Lung (tissue), 12 donors: Measurements from ENCODE around the gene ZDHHC7. TPM values are rescaled to one million over a fixed set of nuclear protein-coding genes. Genes with fewer than 3 reads are reported as not detected.

Experiments used
- ATAC-seq: fragments of 200-7000 bp; cut with Tn5 transposase; one replicate; pipeline ENCODE4 v1.9.1; 2020; ENCODE audit warnings: moderate number of reproducible peaks; ENCODE audit not compliant: insufficient read depth, low FRiP score
- DNase-seq, 3 donors: peaks; one replicate each; pipeline ENCODE4 v3.0.0-alpha.2; 2013 to 2017
- H3K27ac ChIP-seq, 2 donors: one replicate each; pipeline ENCODE4 v1.5.1; 2013; ENCODE audit warnings: mild to moderate bottlenecking in 2 of 2, moderate library complexity in 2 of 2, control low read depth in 1 of 2, inconsistent platforms in 1 of 2, low read depth in 1 of 2, low read length in 1 of 2
- H3K27me3 ChIP-seq, 3 donors: one replicate each; pipeline ENCODE4 v1.5.1; 2013; ENCODE audit warnings: low read length in 2 of 3; ENCODE audit not compliant: control insufficient read depth in 3 of 3, insufficient read depth in 3 of 3
- H3K36me3 ChIP-seq, 4 donors: one replicate each; pipeline ENCODE4 v1.5.1; 2013; ENCODE audit warnings: low read length in 4 of 4, mild to moderate bottlenecking in 1 of 4, moderate library complexity in 1 of 4; ENCODE audit not compliant: control insufficient read depth in 4 of 4, insufficient read depth in 4 of 4
- H3K4me1 ChIP-seq, 5 donors: one replicate each; pipeline ENCODE4 v1.5.1; 2013; ENCODE audit warnings: low read length in 5 of 5, mild to moderate bottlenecking in 2 of 5, moderate library complexity in 1 of 5; ENCODE audit not compliant: control insufficient read depth in 5 of 5, insufficient read depth in 5 of 5
- H3K4me3 ChIP-seq: one replicate; pipeline ENCODE4 v1.5.1; 2013; ENCODE audit warnings: mild to moderate bottlenecking, control low read depth, moderate library complexity
- H3K9ac ChIP-seq, 2 donors: one replicate each; pipeline ENCODE4 v1.5.1; 2013; ENCODE audit warnings: low read length in 2 of 2, control low read depth in 1 of 2; ENCODE audit not compliant: insufficient read depth in 1 of 2
- H3K9me3 ChIP-seq, 4 donors: one replicate each; pipeline ENCODE4 v1.5.1; 2013; ENCODE audit warnings: low read length in 3 of 4, mild to moderate bottlenecking in 1 of 4, moderate library complexity in 1 of 4; ENCODE audit not compliant: control insufficient read depth in 4 of 4, insufficient read depth in 3 of 4
- WGBS, 2 donors: extraction: QIAGEN DNeasy Blood & Tissue Kit; methylation state at CpG; one replicate each; pipeline ENCODE4 v1.1.7; 2013; 5-methylcytosine and 5-hydroxymethylcytosine counted together
- polyA plus RNA-seq, 2 donors: library from polyadenylated mRNA; stranded (reverse); fragments of 200-250 nt; gene quantifications; one replicate each; pipeline ENCODE4 v1.2.1, GENCODE V29; 2013
- total RNA-seq, 2 donors: library from RNA; depleted of rRNA in 1 of 2; stranded (reverse); fragments of >200 nt in 1 of 2; gene quantifications; one replicate each; pipeline ENCODE4 v1.2.1, GENCODE V29; 2014 to 2021
- TF ChIP-seq, protein P1 (sequence below): IDR thresholded peaks from 2 replicates; pipeline ENCODE4 v1.5.1; 2012; ENCODE audit warnings: mild to moderate bottlenecking; ENCODE audit errors: control extremely low read depth, extremely low read depth
- donor health status: control.
- donor health status: control.
- donor health status: Bipolar disorder and iron deficiency.
- donor health status: healthy.
- donor health status: DM: yes; HTN: yes; CAD: no.

Gene ZDHHC7
- total and polyA plus RNA-seq, 4 donors, result 23.6 to 61.1 (median 45.4) TPM

DNA sequence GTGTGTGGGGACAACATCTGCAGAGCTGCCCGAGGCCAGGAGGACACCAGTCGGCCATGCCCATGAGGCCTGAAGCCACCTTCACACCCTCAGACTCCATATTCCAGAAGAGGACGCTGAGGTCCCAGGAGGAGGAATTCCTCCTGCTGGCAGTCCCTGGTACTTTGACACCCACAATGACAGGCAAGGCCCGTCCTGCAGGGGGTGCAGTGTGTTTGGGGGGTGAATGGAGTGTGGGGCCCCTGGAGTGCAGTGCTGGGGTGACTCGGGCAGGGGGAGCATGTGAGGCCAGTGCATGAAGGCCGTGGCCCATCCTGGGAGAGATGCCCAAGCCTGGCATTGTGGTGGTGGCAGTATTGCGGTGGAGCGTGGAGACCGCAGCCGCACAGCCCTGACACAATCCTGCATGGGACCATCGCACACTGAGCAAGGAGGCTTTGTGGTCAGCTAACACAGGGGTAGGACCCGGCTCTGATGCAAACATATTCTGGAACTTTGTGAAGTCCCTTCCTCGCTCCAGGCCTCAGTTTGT is 52.2 kb downstream of the ZDHHC7 start:
- Histone ChIP-seq H3K36me3 (no peaks in the 10 kb centered on the region), H3K27ac (no peak overlapping the region), H3K9me3 (no peaks in the 10 kb centered on the region), H3K27me3 (no peaks in the 10 kb centered on the region), H3K9ac (no peak overlapping the region), H3K4me1 (peaks cover 0 to 5% (median 0%) of the 10 kb centered on the region in 5 donors), H3K4me3 (no peak overlapping the region)
- ATAC-seq, result no peak
- TF ChIP-seq, protein P1, sequence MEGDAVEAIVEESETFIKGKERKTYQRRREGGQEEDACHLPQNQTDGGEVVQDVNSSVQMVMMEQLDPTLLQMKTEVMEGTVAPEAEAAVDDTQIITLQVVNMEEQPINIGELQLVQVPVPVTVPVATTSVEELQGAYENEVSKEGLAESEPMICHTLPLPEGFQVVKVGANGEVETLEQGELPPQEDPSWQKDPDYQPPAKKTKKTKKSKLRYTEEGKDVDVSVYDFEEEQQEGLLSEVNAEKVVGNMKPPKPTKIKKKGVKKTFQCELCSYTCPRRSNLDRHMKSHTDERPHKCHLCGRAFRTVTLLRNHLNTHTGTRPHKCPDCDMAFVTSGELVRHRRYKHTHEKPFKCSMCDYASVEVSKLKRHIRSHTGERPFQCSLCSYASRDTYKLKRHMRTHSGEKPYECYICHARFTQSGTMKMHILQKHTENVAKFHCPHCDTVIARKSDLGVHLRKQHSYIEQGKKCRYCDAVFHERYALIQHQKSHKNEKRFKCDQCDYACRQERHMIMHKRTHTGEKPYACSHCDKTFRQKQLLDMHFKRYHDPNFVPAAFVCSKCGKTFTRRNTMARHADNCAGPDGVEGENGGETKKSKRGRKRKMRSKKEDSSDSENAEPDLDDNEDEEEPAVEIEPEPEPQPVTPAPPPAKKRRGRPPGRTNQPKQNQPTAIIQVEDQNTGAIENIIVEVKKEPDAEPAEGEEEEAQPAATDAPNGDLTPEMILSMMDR, result no peak
- 91% methylated on average over 13 of the region's 13 CpGs for whole genome bisulfite sequencing, 2 donors
- DNase-seq, result no peak

DNA sequence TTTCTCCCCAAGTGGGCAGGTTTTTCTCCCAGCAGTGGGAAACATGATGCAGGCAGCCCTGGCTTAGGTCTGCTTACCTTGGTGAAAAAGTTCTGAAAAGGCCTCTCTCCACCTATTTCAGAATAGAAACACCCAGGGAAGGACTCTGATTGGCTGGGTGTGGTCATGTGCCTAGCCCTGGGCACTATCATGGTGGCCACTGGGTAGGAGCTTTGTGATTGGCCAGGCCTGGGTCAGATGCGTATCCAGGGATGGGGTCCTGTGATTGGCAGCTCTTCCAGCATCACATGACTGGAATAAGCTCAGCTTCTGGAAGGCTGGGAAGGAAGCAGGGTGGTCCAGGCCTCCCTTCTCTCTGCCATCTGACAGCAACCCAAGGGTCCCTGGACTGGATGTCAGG is 53.5 kb downstream of the ZDHHC7 start:
- Histone ChIP-seq H3K9ac (no peak overlapping the region), H3K36me3 (no peaks in the 10 kb centered on the region), H3K27ac (no peak overlapping the region), H3K9me3 (no peaks in the 10 kb centered on the region), H3K4me1 (peaks cover 0 to 10% (median 4%) of the 10 kb centered on the region in 5 donors), H3K4me3 (no peak overlapping the region), H3K27me3 (no peaks in the 10 kb centered on the region)
- ATAC-seq (no peak), DNase-seq (no peak)
- TF ChIP-seq, protein P1, result no peak
- 92 to 98% methylated on average over 1 of the region's 1 CpG for WGBS, 2 donors

DNA sequence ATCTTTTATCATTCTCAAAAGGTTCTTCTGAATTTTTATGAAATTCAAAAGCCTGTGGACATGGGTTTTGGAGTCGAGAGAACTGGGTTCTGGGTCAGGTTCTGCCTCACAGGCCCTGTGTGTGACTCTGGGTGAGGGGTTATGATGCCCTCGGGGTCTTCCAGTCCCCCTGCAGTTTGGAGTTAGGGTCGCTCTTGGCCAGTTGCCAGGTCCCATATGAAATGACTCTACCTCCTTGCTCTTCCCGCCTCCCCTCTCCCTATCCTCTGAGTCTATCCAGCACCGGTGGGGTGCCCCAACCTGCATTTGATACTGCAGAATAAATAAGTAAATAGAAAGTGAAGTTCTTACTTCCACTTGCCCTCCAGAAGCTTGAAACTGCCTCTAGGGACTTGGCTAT is 54.1 kb downstream of the ZDHHC7 start:
- Histone ChIP-seq H3K9me3 (no peaks in the 10 kb centered on the region), H3K9ac (no peak overlapping the region), H3K36me3 (no peaks in the 10 kb centered on the region), H3K27me3 (no peaks in the 10 kb centered on the region), H3K27ac (no peak overlapping the region), H3K4me1 (peaks cover 0 to 13% (median 9%) of the 10 kb centered on the region in 5 donors), H3K4me3 (no peak overlapping the region)
- 92 to 93% methylated on average over 5 of the region's 5 CpGs for WGBS, 2 donors
- TF ChIP-seq, protein P1, result no peak
- ATAC-seq, result no peak
- no peak for DNase-seq

DNA sequence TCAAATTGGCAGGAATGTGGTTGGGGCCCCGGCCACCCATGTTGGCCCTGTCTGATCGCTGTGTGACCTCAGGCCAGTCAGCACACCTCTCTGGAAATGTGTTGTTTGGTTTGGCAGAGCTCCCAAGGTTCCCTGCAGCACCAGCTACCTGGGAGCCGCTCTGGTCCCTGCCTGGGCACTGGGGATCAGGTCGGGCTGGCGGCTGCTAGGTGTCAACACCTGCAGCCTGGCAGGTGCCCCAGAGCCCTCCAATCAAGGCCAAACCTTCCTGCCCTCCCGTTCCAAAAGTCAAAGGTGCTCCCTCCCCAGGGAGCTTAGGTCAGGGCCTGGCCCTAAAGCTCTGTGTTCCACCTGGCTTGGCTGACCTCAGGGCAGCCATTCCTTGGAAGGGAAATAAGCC is 55.9 kb downstream of the ZDHHC7 start:
- H3K9ac ChIP-seq, result no peak overlapping the region
- H3K27me3 ChIP-seq, result no peaks in the 10 kb centered on the region
- H3K36me3 ChIP-seq, result no peaks in the 10 kb centered on the region
- 75 to 90% methylated on average over 6 of the region's 6 CpGs for WGBS, 2 donors
- peaks cover 0 to 13% (median 9%) of the 10 kb centered on the region in 5 donors for H3K4me1 ChIP-seq
- ATAC-seq, result no peak
- TF ChIP-seq, protein P1, result no peak
- no peak overlapping the region for H3K4me3 ChIP-seq
- no peak overlapping the region for H3K27ac ChIP-seq
- DNase-seq, result no peak
- H3K9me3 ChIP-seq, result no peaks in the 10 kb centered on the region
